Ovary (tissue), 3 donors: ENCODE measurements around the gene RNF187.

Experiments used
- CTCF ChIP-seq, 3 donors: fragments of 450-650 bp in 2 of 3; fragments of 200-600 bp in 1 of 3; IDR thresholded peaks; one replicate each; pipeline versions ENCODE4 v1.5.1 to v1.8.0; 2016 to 2022; ENCODE audit warnings: antibody characterized with exemption in 3 of 3, mild to moderate bottlenecking in 1 of 3
- EP300 ChIP-seq: sonication (generic); formaldehyde crosslinking; IDR thresholded peaks from one replicate; pipeline ENCODE4 v1.6.1; 2017; ENCODE audit warnings: antibody characterized with exemption
- POLR2A ChIP-seq: fragments of 450-650 bp; IDR thresholded peaks from one replicate; pipeline ENCODE4 v1.6.1; 2017; ENCODE audit warnings: antibody characterized with exemption, mild to moderate bottlenecking, moderate library complexity
- donor health status: DM: no; HTN: no; CAD: no.

DNA sequence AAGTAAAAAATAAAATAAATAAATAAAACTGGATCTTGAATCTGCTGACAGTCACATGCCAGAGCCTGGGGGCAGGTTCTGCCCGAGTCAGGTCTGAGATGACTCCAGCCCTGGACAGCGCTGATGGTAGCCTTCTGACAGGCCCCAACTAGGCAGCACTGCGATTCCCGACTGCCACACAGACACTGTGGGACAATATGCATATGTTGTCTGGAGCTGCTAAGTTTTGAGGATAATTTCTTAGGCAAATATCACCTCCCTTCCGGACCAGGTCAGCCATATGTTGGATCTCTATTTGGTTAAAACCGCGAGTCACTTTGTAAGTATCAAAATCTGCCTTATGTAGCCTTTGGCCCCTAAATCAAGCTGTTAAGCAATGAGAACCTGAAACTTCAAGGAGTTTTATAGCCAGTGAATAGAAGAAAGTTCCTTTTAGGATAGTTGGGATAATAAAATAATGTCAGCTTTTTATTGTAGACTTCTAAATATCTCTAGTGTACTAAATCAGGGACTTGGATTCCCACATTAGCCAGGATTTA lies 49.7 kb upstream of the RNF187 start:
- no peak for TF ChIP-seq CTCF (IDR thresholded peaks at IDR 0.05)
- TF ChIP-seq EP300: no peak
- TF ChIP-seq POLR2A: no peak
